Aorta (tissue), 5 donors: ENCODE results near the gene IL1B. TPM values are rescaled to one million over a fixed set of nuclear protein-coding genes. Genes with fewer than 3 reads are reported as not detected.
"Not testable (repeated sequence)": the region's sequence is repeated elsewhere in the genome, so short reads cannot be mapped to it uniquely, and the experiment has no call there.

Source experiments
- ATAC-seq: fragments of 200-7000 bp; cut with Tn5 transposase; one replicate; pipeline ENCODE4 v1.9.1; 2022; ENCODE audit warnings: moderate library complexity; ENCODE audit not compliant: low FRiP score
- DNase-seq, 2 donors: peaks; one replicate each; pipeline ENCODE4 v3.0.0-alpha.2; 2020
- H3K27ac ChIP-seq, 2 donors: one replicate each; pipeline ENCODE4 v1.5.1; 2013; ENCODE audit warnings: low read length in 2 of 2, mild to moderate bottlenecking in 2 of 2, moderate library complexity in 2 of 2, control low read depth in 1 of 2, inconsistent platforms in 1 of 2, low read depth in 1 of 2
- H3K27me3 ChIP-seq, 2 donors: one replicate each; pipeline ENCODE4 v1.6.1; 2013; ENCODE audit warnings: control low read depth in 1 of 2, low read length in 1 of 2, mild to moderate bottlenecking in 1 of 2, moderate library complexity in 1 of 2; ENCODE audit not compliant: insufficient read depth in 2 of 2, control insufficient read depth in 1 of 2
- H3K36me3 ChIP-seq, 2 donors: one replicate each; pipeline ENCODE4 v1.6.1; 2013; ENCODE audit warnings: control low read depth in 1 of 2, low read length in 1 of 2, mild to moderate bottlenecking in 1 of 2; ENCODE audit not compliant: insufficient read depth in 2 of 2, control insufficient read depth in 1 of 2
- H3K4me1 ChIP-seq, 2 donors: one replicate each; pipeline ENCODE4 v1.6.1; 2013; ENCODE audit warnings: low read length in 2 of 2, control low read depth in 1 of 2, mild to moderate bottlenecking in 1 of 2, moderate library complexity in 1 of 2; ENCODE audit not compliant: insufficient read depth in 2 of 2, control insufficient read depth in 1 of 2
- H3K4me3 ChIP-seq, 2 donors: one replicate each; pipeline ENCODE4 v1.5.1; 2013; ENCODE audit warnings: low read length in 2 of 2, control low read depth in 1 of 2, mild to moderate bottlenecking in 1 of 2
- H3K9me3 ChIP-seq: one replicate; pipeline ENCODE4 v1.6.1; 2013; ENCODE audit warnings: mild to moderate bottlenecking, low read length; ENCODE audit not compliant: control insufficient read depth
- WGBS, 2 donors: extraction: QIAGEN DNeasy Blood & Tissue Kit; methylation state at CpG; one replicate each; pipeline ENCODE4 v1.1.7; 2013; 5-methylcytosine and 5-hydroxymethylcytosine counted together
- intact Hi-C, 2 donors: fragments of 100-400 bp; cut with DNase I; formaldehyde crosslinking; loops; one replicate each; pipeline versions ENCODE4 v1.14.2 to v1.15.0; 2022
- polyA plus RNA-seq, 2 donors: library from polyadenylated mRNA; stranded (reverse); fragments of 200-250 nt; gene quantifications; one replicate each; pipeline ENCODE4 v1.2.3, GENCODE V29; 2013
- total RNA-seq, 2 donors: library from RNA; stranded (reverse); fragmentation: NEBNext Ultra II Directional; extraction: Animal tissue kit (Norgen Biotek cat#: 25700); gene quantifications; one replicate each; pipeline ENCODE4 v1.2.1, GENCODE V29; 2021
- donor health status: healthy with polysubstance abuse.
- donor health status: Bipolar disorder and iron deficiency.
- donor health status: DM: no; HTN: no; CAD: no.
- donor health status: DM: no; HTN: no; CAD: no.
- donor health status: DM: yes; HTN: yes; CAD: no.

Gene IL1B
- total and polyA plus RNA-seq, 4 donors, result 1.2 to 9.3 (median 2.3) TPM

GRCh38 chr2:112866128-112866835 lies 29.7 kb upstream of the IL1B start:
- intact Hi-C loops, result no loop called here
- no peaks in the 10 kb centered on the region for H3K4me1 ChIP-seq
- no peak overlapping the region for H3K27ac ChIP-seq
- H3K27me3 ChIP-seq, result no peaks in the 10 kb centered on the region
- ATAC-seq, result no peak
- no peak for DNase-seq
- no peaks in the 10 kb centered on the region for H3K9me3 ChIP-seq
- no peak overlapping the region for H3K4me3 ChIP-seq
- 85% methylated on average over 8 of the region's 8 CpGs for WGBS, 2 donors
- no peaks in the 10 kb centered on the region for H3K36me3 ChIP-seq

- Histone ChIP-seq H3K4me3 (no peak overlapping the region), H3K27ac (no peak overlapping the region), H3K27me3 (no peaks in the 10 kb centered on the region), H3K4me1 (no peaks in the 10 kb centered on the region), H3K9me3 (no peaks in the 10 kb centered on the region), H3K36me3 (no peaks in the 10 kb centered on the region)
- ATAC-seq (no peak), DNase-seq (no peak)
- WGBS, 2 donors, result 81 to 84% methylated on average over 1 of the region's 1 CpG
- intact Hi-C loops, result no loop called here
These were observed 27.5 kb upstream of the IL1B start for GRCh38 chr2:112864072-112864471.

GRCh38 chr2:112859406-112860183 lies 23.0 kb upstream of the IL1B start:
- H3K4me1 ChIP-seq, H3K4me3 ChIP-seq, ATAC-seq, H3K36me3 ChIP-seq, intact Hi-C loops, H3K27me3 ChIP-seq, H3K27ac ChIP-seq, H3K9me3 ChIP-seq, DNase-seq: not testable (repeated sequence)
- 75 to 79% methylated on average over 6 of the region's 6 CpGs for WGBS, 2 donors

- H3K4me1 ChIP-seq, result no peaks in the 10 kb centered on the region
- 57 to 69% methylated on average over 5 of the region's 5 CpGs for WGBS, 2 donors
- H3K36me3 ChIP-seq, result no peaks in the 10 kb centered on the region
- H3K4me3 ChIP-seq, result no peak overlapping the region
- intact Hi-C loops, result no loop called here
- H3K9me3 ChIP-seq, result peaks cover 4% of the 10 kb centered on the region
- peaks cover 0 to 2% of the 10 kb centered on the region in 2 donors for H3K27me3 ChIP-seq
- no peak for DNase-seq
- ATAC-seq, result no peak
- H3K27ac ChIP-seq, result no peak overlapping the region
These were observed 14.0 kb upstream of the IL1B start for GRCh38 chr2:112850588-112850987.

GRCh38 chr2:112849956-112850355 lies 13.4 kb upstream of the IL1B start:
- DNase-seq (no peak), ATAC-seq (no peak)
- H3K4me3 ChIP-seq, result no peak overlapping the region
- peaks cover 0 to 2% of the 10 kb centered on the region in 2 donors for H3K27me3 ChIP-seq
- peaks cover 4% of the 10 kb centered on the region for H3K9me3 ChIP-seq
- no peaks in the 10 kb centered on the region for H3K4me1 ChIP-seq
- intact Hi-C loops, result no loop called here
- 86 to 90% methylated on average over 11 of the region's 11 CpGs for WGBS, 2 donors
- H3K36me3 ChIP-seq, result no peaks in the 10 kb centered on the region
- H3K27ac ChIP-seq, result no peak overlapping the region

GRCh38 chr2:112848833-112849232 lies 12.3 kb upstream of the IL1B start:
- WGBS, 2 donors, result 64 to 74% methylated on average over 1 of the region's 1 CpG
- Histone ChIP-seq H3K4me3 (no peak overlapping the region), H3K36me3 (no peaks in the 10 kb centered on the region), H3K27ac (no peak overlapping the region), H3K9me3 (peaks cover 4% of the 10 kb centered on the region), H3K4me1 (no peaks in the 10 kb centered on the region), H3K27me3 (peaks cover 0 to 2% of the 10 kb centered on the region in 2 donors)
- no peak for ATAC-seq
- DNase-seq, result no peak
- intact Hi-C loops, result no loop called here

GRCh38 chr2:112846031-112846430 lies 9.5 kb upstream of the IL1B start:
- no peak for DNase-seq
- Histone ChIP-seq H3K4me1 (no peaks in the 10 kb centered on the region), H3K4me3 (no peak overlapping the region), H3K36me3 (no peaks in the 10 kb centered on the region), H3K27ac (no peak overlapping the region), H3K9me3 (peaks cover 4% of the 10 kb centered on the region), H3K27me3 (peaks cover 0 to 2% of the 10 kb centered on the region in 2 donors)
- ATAC-seq, result no peak
- intact Hi-C loops, result no loop called here
- 82% methylated on average over 6 of the region's 6 CpGs for WGBS, 2 donors

GRCh38 chr2:112843836-112844235 lies 7.3 kb upstream of the IL1B start:
- H3K4me1 ChIP-seq, result no peaks in the 10 kb centered on the region
- peaks cover 4% of the 10 kb centered on the region for H3K9me3 ChIP-seq
- ATAC-seq (no peak), DNase-seq (no peak)
- 82 to 90% methylated on average over 2 of the region's 2 CpGs for WGBS, 2 donors
- no peaks in the 10 kb centered on the region for H3K36me3 ChIP-seq
- intact Hi-C loops, result no loop called here
- peaks cover 0 to 5% of the 10 kb centered on the region in 2 donors for H3K27me3 ChIP-seq
- H3K4me3 ChIP-seq, result no peak overlapping the region
- no peak overlapping the region for H3K27ac ChIP-seq

GRCh38 chr2:112843288-112843687 lies 6.7 kb upstream of the IL1B start:
- Histone ChIP-seq H3K27ac (no peak overlapping the region), H3K4me3 (no peak overlapping the region), H3K9me3 (peaks cover 4% of the 10 kb centered on the region), H3K27me3 (peaks cover 0 to 5% of the 10 kb centered on the region in 2 donors), H3K4me1 (no peaks in the 10 kb centered on the region), H3K36me3 (no peaks in the 10 kb centered on the region)
- ATAC-seq (no peak), DNase-seq (no peak)
- intact Hi-C loops, result no loop called here
- WGBS, 2 donors, result 83 to 90% methylated on average over 2 of the region's 2 CpGs
